ENCODE measurements around the gene PBRM1. TPM values are rescaled to one million over a fixed set of nuclear protein-coding genes. Genes with fewer than 3 reads are reported as not detected.

Gene PBRM1
- total and polyA plus RNA-seq, 2 experiments from 2014 or later, result 57.5 to 72.5 TPM

GRCh38 chr3:52502001-52502400 is 183.7 kb downstream of the PBRM1 start:
- no peaks in the 10 kb centered on the region for H3K27me3 ChIP-seq (ENCODE audit: insufficient read depth)
- H3K36me3 ChIP-seq (ENCODE audit: insufficient read depth), result no peaks in the 10 kb centered on the region
- H3K27ac ChIP-seq (ENCODE audit: low read depth), result no peak overlapping the region
- no peaks in the 10 kb centered on the region for H3K9me3 Mint-ChIP-seq
- H4K20me1 ChIP-seq (replicated peaks; ENCODE audit: insufficient read depth), result no peaks in the 10 kb centered on the region
- H3K4me3 Mint-ChIP-seq, result no peak overlapping the region
- TF ChIP-seq REST (IDR thresholded peaks at IDR 0.05; ENCODE audit: unreplicated experiment) (no peak), ZNF114 (CRISPR knock-in tag; IDR thresholded peaks at IDR 0.05) (no peak), EZH2phosphoT487 (IDR thresholded peaks at IDR 0.05; ENCODE audit: unreplicated experiment) (no peak), JUNB (IDR thresholded peaks at IDR 0.05; ENCODE audit: unreplicated experiment) (no peak)
- no peak overlapping the region for H3K27ac Mint-ChIP-seq
- no peak overlapping the region for H3K4me2 ChIP-seq
- H3K36me3 Mint-ChIP-seq (ENCODE audit: low read depth), result no peaks in the 10 kb centered on the region
- no peaks in the 10 kb centered on the region for H3K9me2 ChIP-seq (ENCODE audit: insufficient read depth)
- ATAC-seq, result no peak
- H3K4me3 ChIP-seq, result no peak overlapping the region
- no peak for DNase-seq (ENCODE audit: low spot score)
- H2AFZ ChIP-seq, result no peak overlapping the region
- H3K4me1 ChIP-seq (ENCODE audit: insufficient read depth), result no peaks in the 10 kb centered on the region
- H3K79me2 ChIP-seq (replicated peaks; ENCODE audit: insufficient read depth), result no peaks in the 10 kb centered on the region
- no peaks in the 10 kb centered on the region for H3F3A ChIP-seq (replicated peaks; ENCODE audit: low read depth)
- peaks cover 1% of the 10 kb centered on the region for H3K27me3 Mint-ChIP-seq (ENCODE audit: insufficient read depth, low read depth, poor library complexity)
- H3K4me1 Mint-ChIP-seq, result peaks cover 6% of the 10 kb centered on the region; the same call in 1 of the 3 replicates

GRCh38 chr3:52501046-52501445 is 184.7 kb downstream of the PBRM1 start:
- H3K9me3 Mint-ChIP-seq, result no peaks in the 10 kb centered on the region
- Histone ChIP-seq H3F3A (replicated peaks; ENCODE audit: low read depth) (no peaks in the 10 kb centered on the region), H3K9me2 (ENCODE audit: insufficient read depth) (no peaks in the 10 kb centered on the region), H3K36me3 (ENCODE audit: insufficient read depth) (no peaks in the 10 kb centered on the region), H2AFZ (no peak overlapping the region), H3K4me2 (no peak overlapping the region), H3K4me1 (ENCODE audit: insufficient read depth) (no peaks in the 10 kb centered on the region), H3K4me3 (no peak overlapping the region), H3K79me2 (replicated peaks; ENCODE audit: insufficient read depth) (no peaks in the 10 kb centered on the region), H3K27me3 (ENCODE audit: insufficient read depth) (no peaks in the 10 kb centered on the region), H4K20me1 (replicated peaks; ENCODE audit: insufficient read depth) (no peaks in the 10 kb centered on the region), H3K27ac (ENCODE audit: low read depth) (no peak overlapping the region)
- ATAC-seq (no peak), DNase-seq (ENCODE audit: low spot score) (no peak)
- peaks cover 1% of the 10 kb centered on the region for H3K27me3 Mint-ChIP-seq (ENCODE audit: insufficient read depth, low read depth, poor library complexity)
- no peak overlapping the region for H3K27ac Mint-ChIP-seq
- peaks cover 6% of the 10 kb centered on the region; the same call in 1 of the 3 replicates for H3K4me1 Mint-ChIP-seq
- no peak overlapping the region for H3K4me3 Mint-ChIP-seq
- H3K36me3 Mint-ChIP-seq (ENCODE audit: low read depth), result no peaks in the 10 kb centered on the region
- TF ChIP-seq CTCF (conservative IDR thresholded peaks at IDR 0.05; ENCODE audit: low read depth in 2 of 2), result no peak

Data from GM23338 (cell line).